Measurements from ENCODE around the gene AADACL2.

DNA sequence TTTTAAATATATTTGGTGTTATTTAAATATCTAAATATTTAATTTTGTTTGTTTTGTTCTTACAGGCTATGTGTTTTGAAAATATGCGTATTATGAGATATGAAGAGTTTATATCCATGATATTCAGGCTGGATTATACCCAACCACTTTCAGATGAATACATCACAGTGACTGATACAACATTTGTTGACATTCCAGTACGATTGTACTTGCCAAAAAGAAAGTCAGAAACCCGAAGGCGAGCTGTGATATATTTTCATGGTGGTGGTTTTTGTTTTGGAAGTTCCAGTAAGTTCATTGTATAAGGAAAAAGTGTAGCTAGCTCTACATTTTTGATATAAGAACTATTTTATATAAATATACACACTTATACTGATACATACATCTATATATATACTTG is 6.9 kb downstream of the AADACL2 start:
- TF ChIP-seq, protein P1, sequence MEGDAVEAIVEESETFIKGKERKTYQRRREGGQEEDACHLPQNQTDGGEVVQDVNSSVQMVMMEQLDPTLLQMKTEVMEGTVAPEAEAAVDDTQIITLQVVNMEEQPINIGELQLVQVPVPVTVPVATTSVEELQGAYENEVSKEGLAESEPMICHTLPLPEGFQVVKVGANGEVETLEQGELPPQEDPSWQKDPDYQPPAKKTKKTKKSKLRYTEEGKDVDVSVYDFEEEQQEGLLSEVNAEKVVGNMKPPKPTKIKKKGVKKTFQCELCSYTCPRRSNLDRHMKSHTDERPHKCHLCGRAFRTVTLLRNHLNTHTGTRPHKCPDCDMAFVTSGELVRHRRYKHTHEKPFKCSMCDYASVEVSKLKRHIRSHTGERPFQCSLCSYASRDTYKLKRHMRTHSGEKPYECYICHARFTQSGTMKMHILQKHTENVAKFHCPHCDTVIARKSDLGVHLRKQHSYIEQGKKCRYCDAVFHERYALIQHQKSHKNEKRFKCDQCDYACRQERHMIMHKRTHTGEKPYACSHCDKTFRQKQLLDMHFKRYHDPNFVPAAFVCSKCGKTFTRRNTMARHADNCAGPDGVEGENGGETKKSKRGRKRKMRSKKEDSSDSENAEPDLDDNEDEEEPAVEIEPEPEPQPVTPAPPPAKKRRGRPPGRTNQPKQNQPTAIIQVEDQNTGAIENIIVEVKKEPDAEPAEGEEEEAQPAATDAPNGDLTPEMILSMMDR (IDR thresholded peaks at IDR 0.05), result no peak
- no peak for TF ChIP-seq POLR2AphosphoS5 (IDR thresholded peaks at IDR 0.05)
- TF ChIP-seq POLR2A (IDR thresholded peaks at IDR 0.05), result no peak

Measured in prostate gland (tissue), 2 donors.